ENCODE data around the gene STYK1.

The STYK1 gene

DNA sequence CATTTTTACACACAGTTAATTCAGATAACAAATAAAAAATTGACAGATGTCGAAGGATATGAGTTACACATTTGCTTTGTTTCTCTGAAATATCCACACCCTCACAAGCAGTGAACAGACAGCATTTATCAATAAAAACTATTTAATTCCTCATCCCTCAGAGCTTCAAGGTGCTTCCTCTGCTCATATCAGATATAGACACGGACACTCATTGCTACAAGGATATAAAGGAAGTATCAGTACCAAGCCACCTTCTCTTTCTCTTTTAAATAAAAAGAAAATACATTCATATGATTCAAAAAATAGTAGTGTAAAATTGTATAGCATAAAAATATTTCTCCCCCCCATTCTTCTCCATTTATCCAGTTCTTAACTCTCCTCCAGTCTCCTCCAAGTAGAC is 38.5 kb downstream of the STYK1 start:
- H3K27ac ChIP-seq, result no peak overlapping the region
- H3K4me1 ChIP-seq (ENCODE audit: control insufficient read depth in 1 of 2, insufficient read depth in 1 of 2, low read depth in 1 of 2, low read length in 1 of 2), result no peaks in the 10 kb centered on the region
- H3K4me3 ChIP-seq (ENCODE audit: low read depth in 1 of 2, low read length in 1 of 2), result no peak overlapping the region
- no peaks in the 10 kb centered on the region for H3K9me3 ChIP-seq
- H3K27me3 ChIP-seq, result no peaks in the 10 kb centered on the region
- H3K36me3 ChIP-seq, result no peaks in the 10 kb centered on the region
- TF ChIP-seq, protein P1, sequence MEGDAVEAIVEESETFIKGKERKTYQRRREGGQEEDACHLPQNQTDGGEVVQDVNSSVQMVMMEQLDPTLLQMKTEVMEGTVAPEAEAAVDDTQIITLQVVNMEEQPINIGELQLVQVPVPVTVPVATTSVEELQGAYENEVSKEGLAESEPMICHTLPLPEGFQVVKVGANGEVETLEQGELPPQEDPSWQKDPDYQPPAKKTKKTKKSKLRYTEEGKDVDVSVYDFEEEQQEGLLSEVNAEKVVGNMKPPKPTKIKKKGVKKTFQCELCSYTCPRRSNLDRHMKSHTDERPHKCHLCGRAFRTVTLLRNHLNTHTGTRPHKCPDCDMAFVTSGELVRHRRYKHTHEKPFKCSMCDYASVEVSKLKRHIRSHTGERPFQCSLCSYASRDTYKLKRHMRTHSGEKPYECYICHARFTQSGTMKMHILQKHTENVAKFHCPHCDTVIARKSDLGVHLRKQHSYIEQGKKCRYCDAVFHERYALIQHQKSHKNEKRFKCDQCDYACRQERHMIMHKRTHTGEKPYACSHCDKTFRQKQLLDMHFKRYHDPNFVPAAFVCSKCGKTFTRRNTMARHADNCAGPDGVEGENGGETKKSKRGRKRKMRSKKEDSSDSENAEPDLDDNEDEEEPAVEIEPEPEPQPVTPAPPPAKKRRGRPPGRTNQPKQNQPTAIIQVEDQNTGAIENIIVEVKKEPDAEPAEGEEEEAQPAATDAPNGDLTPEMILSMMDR (IDR thresholded peaks at IDR 0.05), result no peak

DNA sequence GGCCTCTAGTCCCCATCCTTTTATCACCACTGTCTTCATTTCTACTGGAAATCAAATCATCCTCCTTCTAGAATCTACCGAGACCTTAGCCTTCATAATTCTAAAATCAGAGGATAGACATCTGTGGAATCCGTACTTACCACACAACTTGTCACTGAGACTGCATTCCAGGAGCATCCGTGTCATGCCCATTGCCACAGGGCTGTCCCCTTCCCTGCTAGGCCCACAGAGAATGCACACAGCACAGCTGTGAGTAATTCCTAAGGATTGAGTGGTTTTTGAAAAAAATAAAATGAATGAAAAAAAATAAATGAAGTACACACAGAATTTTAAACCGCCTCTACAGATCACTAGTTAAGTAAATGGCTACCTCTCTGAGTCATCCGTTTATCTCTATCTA is 39.4 kb downstream of the STYK1 start:
- Histone ChIP-seq H3K9me3 (no peaks in the 10 kb centered on the region), H3K27me3 (no peaks in the 10 kb centered on the region), H3K36me3 (no peaks in the 10 kb centered on the region), H3K27ac (no peak overlapping the region), H3K4me3 (ENCODE audit: low read depth in 1 of 2, low read length in 1 of 2) (no peak overlapping the region), H3K4me1 (ENCODE audit: control insufficient read depth in 1 of 2, insufficient read depth in 1 of 2, low read depth in 1 of 2, low read length in 1 of 2) (no peaks in the 10 kb centered on the region)
- TF ChIP-seq, protein P1 (IDR thresholded peaks at IDR 0.05), result no peak

- Histone ChIP-seq H3K4me1 (ENCODE audit: control insufficient read depth in 1 of 2, insufficient read depth in 1 of 2, low read depth in 1 of 2, low read length in 1 of 2) (no peaks in the 10 kb centered on the region), H3K27ac (no peak overlapping the region), H3K4me3 (ENCODE audit: low read depth in 1 of 2, low read length in 1 of 2) (no peak overlapping the region), H3K27me3 (no peaks in the 10 kb centered on the region), H3K9me3 (no peaks in the 10 kb centered on the region), H3K36me3 (no peaks in the 10 kb centered on the region)
- TF ChIP-seq, protein P1 (IDR thresholded peaks at IDR 0.05), result no peak
These were observed 40.3 kb downstream of the STYK1 start for GRCh38 chr12:10633541-10633940.

GRCh38 chr12:10632226-10632625 is 41.6 kb downstream of the STYK1 start:
- no peak overlapping the region for H3K27ac ChIP-seq
- H3K36me3 ChIP-seq, result no peaks in the 10 kb centered on the region
- H3K27me3 ChIP-seq, result no peaks in the 10 kb centered on the region
- no peak overlapping the region for H3K4me3 ChIP-seq (ENCODE audit: low read depth in 1 of 2, low read length in 1 of 2)
- no peaks in the 10 kb centered on the region for H3K4me1 ChIP-seq (ENCODE audit: control insufficient read depth in 1 of 2, insufficient read depth in 1 of 2, low read depth in 1 of 2, low read length in 1 of 2)
- TF ChIP-seq, protein P1 (IDR thresholded peaks at IDR 0.05), result no peak
- no peaks in the 10 kb centered on the region for H3K9me3 ChIP-seq

DNA sequence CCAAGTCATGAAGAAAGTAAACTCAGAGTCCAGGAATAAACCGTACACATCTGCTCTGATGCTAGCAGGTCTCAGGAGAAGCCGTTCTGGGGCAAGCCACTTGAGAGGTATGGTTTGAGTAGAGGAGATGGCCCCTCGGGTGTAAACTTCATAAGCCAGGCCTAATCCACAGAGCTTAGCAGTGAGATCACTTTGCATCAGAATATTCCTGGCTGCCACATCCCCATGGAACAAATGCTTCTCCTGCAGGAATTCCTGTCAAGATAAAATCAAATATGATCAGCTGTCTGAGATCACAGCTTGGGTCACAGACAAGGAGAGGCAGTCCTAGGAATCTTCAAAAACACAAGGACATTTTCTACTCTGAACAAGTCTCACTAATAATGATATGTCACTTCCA is 49.2 kb downstream of the STYK1 start:
- Histone ChIP-seq H3K36me3 (no peaks in the 10 kb centered on the region), H3K4me3 (ENCODE audit: low read depth in 1 of 2, low read length in 1 of 2) (no peak overlapping the region), H3K9me3 (no peaks in the 10 kb centered on the region), H3K27me3 (no peaks in the 10 kb centered on the region), H3K4me1 (ENCODE audit: control insufficient read depth in 1 of 2, insufficient read depth in 1 of 2, low read depth in 1 of 2, low read length in 1 of 2) (no peaks in the 10 kb centered on the region), H3K27ac (no peak overlapping the region)
- TF ChIP-seq, protein P1 (IDR thresholded peaks at IDR 0.05), result no peak

- TF ChIP-seq, protein P1 (IDR thresholded peaks at IDR 0.05), result no peak
- no peak overlapping the region for H3K4me3 ChIP-seq (ENCODE audit: low read depth in 1 of 2, low read length in 1 of 2)
- H3K9me3 ChIP-seq, result no peaks in the 10 kb centered on the region
- no peaks in the 10 kb centered on the region for H3K36me3 ChIP-seq
- H3K27me3 ChIP-seq, result peaks cover 3% of the 10 kb centered on the region
- H3K27ac ChIP-seq, result no peak overlapping the region
- H3K4me1 ChIP-seq (ENCODE audit: control insufficient read depth in 1 of 2, insufficient read depth in 1 of 2, low read depth in 1 of 2, low read length in 1 of 2), result no peaks in the 10 kb centered on the region
These were observed 50.7 kb downstream of the STYK1 start for GRCh38 chr12:10623131-10623530.

All from neutrophil (primary cell).